Measurements from ENCODE around the gene PSMG4.

PSMG4 gene, protein sequence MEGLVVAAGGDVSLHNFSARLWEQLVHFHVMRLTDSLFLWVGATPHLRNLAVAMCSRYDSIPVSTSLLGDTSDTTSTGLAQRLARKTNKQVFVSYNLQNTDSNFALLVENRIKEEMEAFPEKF

DNA sequence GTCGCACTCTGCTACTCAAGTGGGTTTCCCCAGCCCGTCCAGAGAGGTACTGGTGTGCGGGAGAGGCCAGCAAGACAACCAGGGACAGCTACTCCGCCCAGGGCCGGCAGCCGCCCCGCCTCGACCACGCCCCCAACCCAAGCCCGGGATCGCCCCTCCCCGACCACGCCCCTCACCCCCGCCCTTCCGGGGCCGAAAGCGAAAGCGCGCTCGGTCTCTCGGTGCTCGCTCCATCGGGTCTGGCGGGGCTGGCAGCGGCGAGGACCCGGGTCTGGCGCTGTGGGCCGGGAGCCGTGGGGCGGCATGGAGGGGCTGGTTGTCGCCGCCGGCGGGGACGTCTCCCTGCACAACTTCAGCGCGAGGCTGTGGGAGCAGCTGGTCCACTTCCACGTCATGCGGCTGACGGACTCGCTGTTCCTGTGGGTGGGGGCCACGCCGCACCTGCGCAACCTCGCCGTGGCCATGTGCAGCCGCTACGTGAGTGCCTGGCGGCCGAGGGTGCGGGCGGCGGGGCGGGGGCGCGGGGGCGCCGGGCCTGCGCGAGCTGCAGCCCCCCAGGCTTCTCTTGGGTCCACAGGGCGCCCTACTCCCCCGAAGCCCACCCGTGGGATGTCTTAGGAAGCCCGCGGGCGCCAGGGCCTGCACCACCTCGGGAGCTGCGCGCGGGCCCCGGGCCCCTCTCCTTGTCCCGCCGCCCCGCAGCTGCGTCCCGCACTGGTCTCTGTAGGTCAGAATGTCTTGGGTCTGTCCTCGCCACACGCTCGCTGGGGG lies at the start of gene PSMG4:
TSS of gene PSMG4 (plus strand) at position 228 of the 771 bp plus-strand sequence. CDS start at position 304, 76 bp downstream.
- TF ChIP-seq GATA3 (IDR thresholded peaks at IDR 0.05; ENCODE audit: low read depth, low read length), result no peak
- TF ChIP-seq GATA2 (IDR thresholded peaks at IDR 0.05; ENCODE audit: low read depth, low read length), result no peak

DNA sequence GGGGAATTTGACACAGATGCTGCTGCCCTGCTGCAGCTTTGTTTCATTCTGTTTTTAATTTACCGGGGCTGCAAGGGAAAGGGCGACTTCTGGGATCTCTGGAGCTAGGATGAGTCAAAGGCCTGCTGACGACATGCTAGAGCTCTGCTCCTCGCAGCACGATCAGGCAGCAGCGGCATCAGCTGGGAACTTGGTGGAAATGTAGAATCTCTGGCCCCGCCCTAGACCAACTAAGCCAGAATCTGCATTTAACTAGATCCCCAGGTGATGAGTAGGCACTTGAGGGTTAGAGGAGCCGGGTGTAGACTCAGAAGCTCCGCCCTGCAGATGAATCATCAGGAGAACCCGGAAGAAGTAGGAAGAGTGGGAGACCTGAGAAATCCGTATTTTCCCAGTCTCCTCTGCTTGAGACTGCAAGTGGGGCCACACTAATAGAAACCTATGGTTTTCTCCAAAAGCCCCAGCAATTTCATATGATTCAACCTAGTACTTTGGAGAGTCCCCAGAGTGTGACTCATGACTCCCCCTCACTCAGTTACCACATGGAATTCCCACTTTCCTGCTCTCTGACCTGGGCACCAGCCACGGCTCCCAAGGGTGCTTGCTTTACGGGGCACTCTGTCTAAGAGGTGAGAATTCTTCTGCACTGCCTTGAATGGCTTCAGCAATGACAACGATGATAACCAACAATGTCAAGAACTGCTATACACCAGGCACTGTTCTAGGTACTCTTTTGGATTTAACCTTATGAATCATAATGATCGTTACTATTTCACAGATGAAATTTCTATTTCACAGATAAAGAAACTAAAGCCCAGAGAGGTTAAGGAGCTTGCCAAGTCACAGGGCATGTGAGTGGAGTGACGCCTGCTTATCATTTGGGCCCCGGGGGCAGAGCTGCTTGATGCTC lies 49.4 kb upstream of the PSMG4 start:
- TF ChIP-seq GATA2 (IDR thresholded peaks at IDR 0.05; ENCODE audit: low read depth, low read length) (no peak), GATA3 (IDR thresholded peaks at IDR 0.05; ENCODE audit: low read depth, low read length) (no peak)

- TF ChIP-seq GATA3 (IDR thresholded peaks at IDR 0.05; ENCODE audit: low read depth, low read length) (no peak), GATA2 (IDR thresholded peaks at IDR 0.05; ENCODE audit: low read depth, low read length) (no peak)
These were observed 48.6 kb upstream of the PSMG4 start for GRCh38 chr6:3210024-3210610.

- TF ChIP-seq GATA2 (IDR thresholded peaks at IDR 0.05; ENCODE audit: low read depth, low read length) (no peak), GATA3 (IDR thresholded peaks at IDR 0.05; ENCODE audit: low read depth, low read length) (no peak)
These were observed 47.1 kb upstream of the PSMG4 start for GRCh38 chr6:3211681-3212080.

GRCh38 chr6:3212261-3212660 lies 46.5 kb upstream of the PSMG4 start:
- no peak for TF ChIP-seq GATA2 (IDR thresholded peaks at IDR 0.05; ENCODE audit: low read depth, low read length)
- TF ChIP-seq GATA3 (IDR thresholded peaks at IDR 0.05; ENCODE audit: low read depth, low read length), result no peak

GRCh38 chr6:3213334-3213695 lies 45.4 kb upstream of the PSMG4 start:
- TF ChIP-seq GATA3 (IDR thresholded peaks at IDR 0.05; ENCODE audit: low read depth, low read length) (no peak), GATA2 (IDR thresholded peaks at IDR 0.05; ENCODE audit: low read depth, low read length) (no peak)

DNA sequence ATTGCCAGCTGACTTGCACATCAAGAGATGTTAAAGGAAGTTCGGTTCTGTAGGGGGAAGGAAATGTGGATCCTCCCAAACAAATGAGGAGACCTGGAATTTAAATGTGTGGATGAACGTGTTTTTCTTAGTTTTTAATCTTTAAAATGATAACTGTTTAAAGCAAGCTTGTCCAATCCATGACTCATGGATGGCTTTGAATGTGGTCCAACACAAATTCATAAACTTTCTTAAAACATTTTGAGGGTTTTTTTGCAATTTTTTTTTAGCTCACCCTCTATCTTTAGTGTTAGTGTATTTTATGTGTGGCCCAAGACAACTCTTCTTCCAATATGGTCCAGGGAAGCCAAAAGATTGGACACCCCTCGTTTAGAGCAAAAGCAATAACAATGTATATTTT lies 43.8 kb upstream of the PSMG4 start:
- TF ChIP-seq GATA3 (IDR thresholded peaks at IDR 0.05; ENCODE audit: low read depth, low read length) (no peak), GATA2 (IDR thresholded peaks at IDR 0.05; ENCODE audit: low read depth, low read length) (no peak)

DNA sequence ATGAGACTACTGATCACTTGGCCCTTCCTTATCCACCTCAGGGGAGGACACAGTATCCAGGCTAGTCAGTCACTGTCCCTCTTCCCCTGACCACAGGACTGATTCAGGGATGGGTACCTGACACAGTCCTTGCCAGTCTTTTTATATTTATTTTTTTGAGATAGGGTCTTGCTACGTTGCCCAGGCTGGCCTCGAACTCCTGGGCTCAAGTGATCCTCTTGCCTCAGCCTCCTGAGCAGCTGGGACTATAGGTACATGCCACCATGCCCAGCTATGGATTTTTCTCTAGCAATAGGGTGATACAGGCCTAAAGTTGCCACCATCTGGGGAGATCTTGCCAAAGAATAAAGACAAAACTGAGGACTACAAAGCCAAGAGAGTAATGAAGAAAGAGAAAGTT lies 41.5 kb upstream of the PSMG4 start:
- TF ChIP-seq GATA3 (IDR thresholded peaks at IDR 0.05; ENCODE audit: low read depth, low read length) (no peak), GATA2 (IDR thresholded peaks at IDR 0.05; ENCODE audit: low read depth, low read length) (no peak)

DNA sequence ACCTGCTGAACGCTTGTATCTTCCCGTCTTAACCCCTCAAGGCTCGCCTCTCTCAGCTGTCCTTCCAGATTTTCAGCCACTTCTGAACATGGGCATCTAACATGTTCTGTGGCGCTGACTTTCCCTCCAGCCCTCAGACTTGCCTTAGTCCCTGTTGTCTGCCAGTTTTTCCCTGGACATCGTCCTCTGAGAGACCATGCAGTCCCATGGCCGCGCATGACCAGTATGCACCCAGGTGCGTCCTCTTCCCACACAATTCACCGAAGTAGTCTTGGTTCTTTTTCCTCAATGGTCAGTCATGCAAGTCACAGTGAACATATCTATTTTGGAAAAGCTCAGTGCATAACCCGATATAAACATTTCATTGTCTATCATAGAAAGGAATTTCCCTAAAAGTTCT lies 40.5 kb upstream of the PSMG4 start:
- TF ChIP-seq GATA2 (IDR thresholded peaks at IDR 0.05; ENCODE audit: low read depth, low read length), result no peak
- TF ChIP-seq GATA3 (IDR thresholded peaks at IDR 0.05; ENCODE audit: low read depth, low read length), result no peak

DNA sequence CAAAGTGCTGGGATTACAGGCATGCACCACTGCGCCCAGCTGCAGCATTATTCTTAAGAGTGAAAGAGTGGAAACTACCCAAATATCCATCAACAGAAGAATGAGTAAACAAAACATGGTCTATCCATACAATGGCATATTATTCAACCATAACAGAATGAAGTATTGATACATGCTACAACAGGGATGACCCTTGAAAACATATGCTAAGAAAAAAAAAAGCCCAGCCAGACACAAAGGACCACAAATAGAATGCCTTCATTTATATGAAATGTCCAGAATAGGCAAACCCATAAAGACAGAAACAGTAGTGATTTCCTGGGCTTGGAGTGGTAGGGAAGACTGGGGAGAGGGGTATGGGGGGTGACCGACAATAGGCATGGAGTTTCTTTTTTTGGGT lies 38.4 kb upstream of the PSMG4 start:
- TF ChIP-seq GATA2 (IDR thresholded peaks at IDR 0.05; ENCODE audit: low read depth, low read length) (no peak), GATA3 (IDR thresholded peaks at IDR 0.05; ENCODE audit: low read depth, low read length) (no peak)

DNA sequence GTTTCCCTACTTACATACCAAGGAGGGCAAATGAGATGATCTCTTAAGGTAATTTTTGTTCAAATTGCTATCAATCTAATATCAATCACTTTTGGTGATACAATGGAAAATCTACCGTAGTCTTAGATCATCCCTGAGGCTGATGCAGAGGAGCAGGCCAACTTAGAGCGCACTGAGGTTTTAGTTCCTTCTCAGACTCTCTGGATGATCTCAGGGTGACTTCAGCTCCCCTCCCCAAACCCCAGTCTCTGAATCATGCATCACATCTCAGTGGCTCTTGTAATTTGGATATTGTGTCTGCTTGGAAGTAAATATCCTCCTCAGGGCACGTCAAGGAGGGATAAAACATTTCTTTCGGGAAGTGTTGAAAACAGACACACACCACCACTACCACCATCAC lies 37.2 kb upstream of the PSMG4 start:
- TF ChIP-seq GATA2 (IDR thresholded peaks at IDR 0.05; ENCODE audit: low read depth, low read length) (no peak), GATA3 (IDR thresholded peaks at IDR 0.05; ENCODE audit: low read depth, low read length) (no peak)

DNA sequence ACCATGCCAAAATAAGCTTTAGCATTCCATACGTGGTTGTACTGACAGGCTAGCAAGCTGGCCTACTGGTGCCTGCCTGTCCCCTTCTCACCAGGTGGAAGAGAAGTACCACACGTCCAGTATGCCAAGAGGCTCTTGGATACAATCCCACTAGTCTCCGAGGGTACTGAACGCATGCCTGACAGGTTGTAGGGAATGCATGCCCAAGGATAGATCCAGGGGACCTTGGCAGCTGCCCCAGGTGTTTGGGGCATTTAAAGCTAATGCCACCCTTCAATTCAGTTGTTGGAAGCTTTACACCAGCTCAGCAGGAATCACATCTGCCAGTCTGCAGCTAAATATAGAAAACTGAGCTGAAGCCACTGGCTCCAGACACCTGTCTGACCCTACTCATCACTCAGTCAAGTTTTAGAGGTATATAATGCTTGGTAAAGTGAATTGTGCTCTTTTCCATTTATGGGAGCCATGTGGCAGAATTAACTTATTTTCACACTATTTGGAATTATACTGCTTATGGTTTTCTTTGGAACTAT lies 36.2 kb upstream of the PSMG4 start:
- TF ChIP-seq GATA3 (IDR thresholded peaks at IDR 0.05; ENCODE audit: low read depth, low read length) (no peak), GATA2 (IDR thresholded peaks at IDR 0.05; ENCODE audit: low read depth, low read length) (no peak)

- TF ChIP-seq GATA2 (IDR thresholded peaks at IDR 0.05; ENCODE audit: low read depth, low read length) (no peak), GATA3 (IDR thresholded peaks at IDR 0.05; ENCODE audit: low read depth, low read length) (no peak)
These were observed 32.7 kb upstream of the PSMG4 start for GRCh38 chr6:3226042-3226441.

All from SH-SY5Y (cell line).